ENCODE measurements around the gene MSANTD7.

MSANTD7 gene

GRCh38 chr10:14822879-14823755 is 15.0 kb upstream of the MSANTD7 start:
- H3K27me3 Mint-ChIP-seq: no peaks in the 10 kb centered on the region
- H3K9me3 Mint-ChIP-seq: no peaks in the 10 kb centered on the region
- no peaks in the 10 kb centered on the region for H3K36me3 Mint-ChIP-seq (ENCODE audit: low read depth)
- ATAC-seq (no peak), DNase-seq (peak; percentile 44)
- H3K4me1 Mint-ChIP-seq: peaks cover 8% of the 10 kb centered on the region
- no peak overlapping the region for H3K27ac Mint-ChIP-seq
- H3K4me3 Mint-ChIP-seq: no peak overlapping the region

- DNase-seq (no peak), ATAC-seq (no peak)
- H3K27me3 Mint-ChIP-seq: no peaks in the 10 kb centered on the region
- peaks cover 8% of the 10 kb centered on the region for H3K4me1 Mint-ChIP-seq
- no peak overlapping the region for H3K27ac Mint-ChIP-seq
- H3K36me3 Mint-ChIP-seq (ENCODE audit: low read depth): no peaks in the 10 kb centered on the region
- no peaks in the 10 kb centered on the region for H3K9me3 Mint-ChIP-seq
- H3K4me3 Mint-ChIP-seq: no peak overlapping the region
Observed at GRCh38 chr10:14823966-14824365, 14.1 kb upstream of the MSANTD7 start.

GRCh38 chr10:14826076-14826829 is 11.9 kb upstream of the MSANTD7 start:
- Mint-ChIP-seq H3K4me3 (no peak overlapping the region), H3K36me3 (ENCODE audit: low read depth) (no peaks in the 10 kb centered on the region), H3K27ac (no peak overlapping the region), H3K27me3 (no peaks in the 10 kb centered on the region), H3K9me3 (no peaks in the 10 kb centered on the region), H3K4me1 (peaks cover 5% of the 10 kb centered on the region)
- no peak for DNase-seq
- no peak for ATAC-seq

GRCh38 chr10:14833106-14833505 is 5.0 kb upstream of the MSANTD7 start:
- no peaks in the 10 kb centered on the region for H3K9me3 Mint-ChIP-seq

GRCh38 chr10:14836208-14836607 is 1.9 kb upstream of the MSANTD7 start:
- Mint-ChIP-seq H3K36me3 (ENCODE audit: low read depth) (peaks cover 20% of the 10 kb centered on the region), H3K4me3 (no peak overlapping the region), H3K27ac (no peak overlapping the region), H3K4me1 (peaks cover 22% of the 10 kb centered on the region), H3K27me3 (no peaks in the 10 kb centered on the region), H3K9me3 (no peaks in the 10 kb centered on the region)
- DNase-seq (no peak), ATAC-seq (no peak)

More at GRCh38 chr10:14833106-14833505, 5.0 kb upstream of the MSANTD7 start:
- Mint-ChIP-seq H3K27me3 (no peaks in the 10 kb centered on the region), H3K4me3 (no peak overlapping the region), H3K36me3 (ENCODE audit: low read depth) (peaks cover 3% of the 10 kb centered on the region), H3K27ac (no peak overlapping the region), H3K4me1 (peaks cover 10% of the 10 kb centered on the region)
- no peak for ATAC-seq
- no peak for DNase-seq

GRCh38 chr10:14837003-14837756 is 926 bp upstream of the MSANTD7 start:
- Mint-ChIP-seq H3K27me3 (no peaks in the 10 kb centered on the region), H3K36me3 (ENCODE audit: low read depth) (peaks cover 30% of the 10 kb centered on the region), H3K4me1 (peaks cover 26% of the 10 kb centered on the region), H3K9me3 (no peaks in the 10 kb centered on the region), H3K27ac (peak overlapping the region; percentile 94), H3K4me3 (peak overlapping the region; percentile 93)
- DNase-seq: no peak
- no peak for ATAC-seq

- ATAC-seq (no peak), DNase-seq (peak; percentile 38)
- Mint-ChIP-seq H3K4me1 (peaks cover 26% of the 10 kb centered on the region), H3K9me3 (no peaks in the 10 kb centered on the region), H3K36me3 (ENCODE audit: low read depth) (peaks cover 35% of the 10 kb centered on the region), H3K4me3 (peak overlapping the region; percentile 93), H3K27me3 (no peaks in the 10 kb centered on the region), H3K27ac (peak overlapping the region; percentile 94)
Observed at GRCh38 chr10:14838582-14839304, 637 bp downstream of the MSANTD7 start.

- H3K4me3 Mint-ChIP-seq: peak overlapping the region; percentile 93
- ATAC-seq: no peak
- peaks cover 26% of the 10 kb centered on the region for H3K4me1 Mint-ChIP-seq
- H3K27ac Mint-ChIP-seq: peak overlapping the region; percentile 82
- peaks cover 41% of the 10 kb centered on the region for H3K36me3 Mint-ChIP-seq (ENCODE audit: low read depth)
- H3K9me3 Mint-ChIP-seq: no peaks in the 10 kb centered on the region
- DNase-seq: no peak
- no peaks in the 10 kb centered on the region for H3K27me3 Mint-ChIP-seq
Observed at GRCh38 chr10:14839305-14839695, 1.2 kb downstream of the MSANTD7 start.

- Mint-ChIP-seq H3K9me3 (no peaks in the 10 kb centered on the region), H3K27me3 (no peaks in the 10 kb centered on the region), H3K4me1 (peaks cover 26% of the 10 kb centered on the region), H3K36me3 (ENCODE audit: low read depth) (peaks cover 48% of the 10 kb centered on the region), H3K4me3 (peak overlapping the region; percentile 93), H3K27ac (no peak overlapping the region)
- ATAC-seq (no peak), DNase-seq (no peak)
Observed at GRCh38 chr10:14840178-14840577, 2.1 kb downstream of the MSANTD7 start.

GRCh38 chr10:14843327-14843988 is 5.4 kb downstream of the MSANTD7 start:
- Mint-ChIP-seq H3K27ac (no peak overlapping the region), H3K9me3 (no peaks in the 10 kb centered on the region), H3K4me1 (peaks cover 15% of the 10 kb centered on the region), H3K4me3 (no peak overlapping the region), H3K27me3 (no peaks in the 10 kb centered on the region), H3K36me3 (ENCODE audit: low read depth) (peaks cover 50% of the 10 kb centered on the region)
- no peak for DNase-seq
- ATAC-seq: no peak

- Mint-ChIP-seq H3K27ac (no peak overlapping the region), H3K4me3 (no peak overlapping the region), H3K9me3 (no peaks in the 10 kb centered on the region), H3K27me3 (no peaks in the 10 kb centered on the region), H3K4me1 (peaks cover 10% of the 10 kb centered on the region), H3K36me3 (ENCODE audit: low read depth) (peaks cover 53% of the 10 kb centered on the region)
- no peak for ATAC-seq
- DNase-seq: no peak
Observed at GRCh38 chr10:14844948-14845347, 6.8 kb downstream of the MSANTD7 start.

GRCh38 chr10:14852236-14852635 is 14.1 kb downstream of the MSANTD7 start:
- H3K27ac Mint-ChIP-seq: no peak overlapping the region
- H3K9me3 Mint-ChIP-seq: no peaks in the 10 kb centered on the region
- no peak overlapping the region for H3K4me3 Mint-ChIP-seq
- H3K27me3 Mint-ChIP-seq: no peaks in the 10 kb centered on the region
- H3K36me3 Mint-ChIP-seq (ENCODE audit: low read depth): peaks cover 53% of the 10 kb centered on the region
- DNase-seq: no peak
- no peaks in the 10 kb centered on the region for H3K4me1 Mint-ChIP-seq
- no peak for ATAC-seq

- ATAC-seq: no peak
- Mint-ChIP-seq H3K27me3 (no peaks in the 10 kb centered on the region), H3K27ac (no peak overlapping the region), H3K9me3 (no peaks in the 10 kb centered on the region), H3K36me3 (ENCODE audit: low read depth) (peaks cover 58% of the 10 kb centered on the region), H3K4me1 (no peaks in the 10 kb centered on the region), H3K4me3 (no peak overlapping the region)
- DNase-seq: no peak
Observed at GRCh38 chr10:14855453-14855852, 17.3 kb downstream of the MSANTD7 start.
